ENCODE data around the gene MYZAP.
A peak's percentile ranks its signal among the peaks of the same experiment; 100 is the strongest.
"Not testable (repeated sequence)": the region's sequence is repeated elsewhere in the genome, so short reads cannot be mapped to it uniquely, and the experiment has no call there.

Gene MYZAP

DNA sequence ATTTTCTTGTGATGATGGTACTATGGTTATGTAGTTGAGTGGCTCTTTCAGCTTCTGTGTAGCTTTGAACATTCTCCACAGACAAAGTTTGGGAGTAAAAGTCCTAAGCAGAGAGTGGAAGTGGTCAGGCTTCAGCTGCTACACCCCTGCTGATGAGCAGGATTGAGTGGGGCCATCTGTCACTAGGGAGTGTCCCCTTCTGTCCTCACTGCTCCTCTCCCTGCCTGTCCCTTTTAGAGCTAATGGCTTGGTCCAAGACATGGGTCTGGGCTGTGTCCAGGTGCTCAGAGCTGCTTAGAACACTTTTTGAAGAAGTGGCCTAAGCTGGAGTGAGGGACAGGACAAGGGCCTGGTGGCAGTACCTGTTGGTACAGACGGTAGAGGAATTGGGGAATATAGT is 15.1 kb downstream of the MYZAP start:
- H3K27ac ChIP-seq (ENCODE audit: low read depth, low read length): no peak overlapping the region
- H3K36me3 ChIP-seq (ENCODE audit: insufficient read depth, low read length): no peaks in the 10 kb centered on the region
- peaks cover 31% of the 10 kb centered on the region for H3K4me1 ChIP-seq (ENCODE audit: insufficient read depth, low read length)

GRCh38 chr15:57607570-57608000 is 15.9 kb downstream of the MYZAP start:
- peaks cover 36% of the 10 kb centered on the region for H3K4me1 ChIP-seq (ENCODE audit: insufficient read depth, low read length)

More for the DNA sequence above, 15.1 kb downstream of the MYZAP start:
- H3K9me3 ChIP-seq (ENCODE audit: low read length): no peaks in the 10 kb centered on the region
- no peak overlapping the region for H3K9ac ChIP-seq (ENCODE audit: low read length)
- no peaks in the 10 kb centered on the region for H3K27me3 ChIP-seq (ENCODE audit: control insufficient read depth in 1 of 2, insufficient read depth in 2 of 2, low read length in 2 of 2)
- H3K4me3 ChIP-seq (ENCODE audit: low read depth in 1 of 2, low read length in 2 of 2): no peak overlapping the region

DNA sequence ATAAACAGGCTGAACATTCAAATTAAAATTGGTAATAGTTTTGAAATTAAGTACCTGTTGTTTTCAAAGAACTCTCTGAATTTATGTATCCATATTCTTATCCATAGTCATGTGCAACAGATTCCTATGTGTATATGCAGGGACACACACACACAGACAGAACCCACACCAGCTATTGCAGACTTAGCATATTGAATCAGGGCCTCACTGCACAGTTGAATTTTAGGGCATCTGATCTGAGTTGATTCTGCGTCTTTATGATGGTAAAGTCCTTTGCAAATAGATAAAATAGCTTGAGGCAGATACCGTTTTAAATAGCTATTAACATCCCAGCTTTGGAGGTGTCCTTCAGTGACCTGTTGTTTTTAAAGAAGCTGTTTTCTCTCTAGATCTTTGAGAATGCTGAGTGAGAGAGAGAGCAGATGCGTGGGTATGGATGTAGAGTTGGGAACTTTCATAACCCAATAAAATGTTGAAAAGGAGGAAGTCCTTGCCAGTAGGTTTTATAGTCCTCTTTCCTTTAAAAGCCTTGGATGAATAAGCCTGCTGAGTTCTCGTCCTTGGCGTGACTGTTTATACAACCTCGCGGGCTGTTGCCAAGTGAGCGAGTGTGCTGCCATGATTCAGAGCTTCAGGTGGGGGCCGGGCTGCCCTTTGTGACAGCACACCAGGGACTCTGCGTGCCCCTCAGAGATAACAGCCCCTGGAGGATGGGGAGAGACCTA is 18.3 kb downstream of the MYZAP start:
- Histone ChIP-seq H3K9ac (ENCODE audit: low read length) (no peak overlapping the region), H3K9me3 (ENCODE audit: low read length) (no peaks in the 10 kb centered on the region), H3K4me1 (ENCODE audit: insufficient read depth, low read length) (peaks cover 36% of the 10 kb centered on the region), H3K4me3 (ENCODE audit: low read depth in 1 of 2, low read length in 2 of 2) (no peak overlapping the region), H3K36me3 (ENCODE audit: insufficient read depth, low read length) (no peaks in the 10 kb centered on the region), H3K27ac (ENCODE audit: low read depth, low read length) (peak overlapping the region; percentile 72), H3K27me3 (ENCODE audit: control insufficient read depth in 1 of 2, insufficient read depth in 2 of 2, low read length in 2 of 2) (no peaks in the 10 kb centered on the region)

More at GRCh38 chr15:57607570-57608000, 15.9 kb downstream of the MYZAP start:
- Histone ChIP-seq H3K9ac (ENCODE audit: low read length) (no peak overlapping the region), H3K36me3 (ENCODE audit: insufficient read depth, low read length) (no peaks in the 10 kb centered on the region), H3K27ac (ENCODE audit: low read depth, low read length) (no peak overlapping the region), H3K4me3 (ENCODE audit: low read depth in 1 of 2, low read length in 2 of 2) (no peak overlapping the region), H3K9me3 (ENCODE audit: low read length) (no peaks in the 10 kb centered on the region), H3K27me3 (ENCODE audit: control insufficient read depth in 1 of 2, insufficient read depth in 2 of 2, low read length in 2 of 2) (no peaks in the 10 kb centered on the region)

DNA sequence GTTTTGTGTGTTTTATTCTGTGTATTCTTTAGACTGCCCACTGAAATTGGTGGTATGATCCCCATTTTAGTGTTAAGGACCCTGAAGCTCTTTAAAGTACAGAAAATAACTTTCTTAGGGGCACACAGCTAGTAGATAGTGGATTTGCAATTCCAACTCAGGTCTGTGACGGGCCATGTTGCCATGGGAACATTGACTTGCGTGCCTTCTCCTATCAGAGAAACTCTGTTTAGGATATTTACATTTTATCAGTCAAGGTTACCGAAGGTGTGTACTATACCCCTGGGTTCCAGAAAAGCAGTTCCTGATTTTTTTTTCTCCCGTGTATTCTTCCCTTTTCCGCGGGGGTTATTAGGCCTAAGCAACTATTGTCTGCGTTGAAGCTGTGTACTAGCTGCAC is 19.4 kb downstream of the MYZAP start:
- H3K27me3 ChIP-seq (ENCODE audit: control insufficient read depth in 1 of 2, insufficient read depth in 2 of 2, low read length in 2 of 2): no peaks in the 10 kb centered on the region
- no peak overlapping the region for H3K4me3 ChIP-seq (ENCODE audit: low read depth in 1 of 2, low read length in 2 of 2)
- peak overlapping the region; percentile 45 for H3K27ac ChIP-seq (ENCODE audit: low read depth, low read length)
- no peaks in the 10 kb centered on the region for H3K9me3 ChIP-seq (ENCODE audit: low read length)
- no peaks in the 10 kb centered on the region for H3K36me3 ChIP-seq (ENCODE audit: insufficient read depth, low read length)
- H3K4me1 ChIP-seq (ENCODE audit: insufficient read depth, low read length): peaks cover 36% of the 10 kb centered on the region
- H3K9ac ChIP-seq (ENCODE audit: low read length): no peak overlapping the region

GRCh38 chr15:57611938-57612337 is 20.2 kb downstream of the MYZAP start:
- no peaks in the 10 kb centered on the region for H3K36me3 ChIP-seq (ENCODE audit: insufficient read depth, low read length)
- no peak overlapping the region for H3K9ac ChIP-seq (ENCODE audit: low read length)
- no peak overlapping the region for H3K4me3 ChIP-seq (ENCODE audit: low read depth in 1 of 2, low read length in 2 of 2)
- H3K4me1 ChIP-seq (ENCODE audit: insufficient read depth, low read length): peaks cover 36% of the 10 kb centered on the region
- no peak overlapping the region for H3K27ac ChIP-seq (ENCODE audit: low read depth, low read length)
- no peaks in the 10 kb centered on the region for H3K27me3 ChIP-seq (ENCODE audit: control insufficient read depth in 1 of 2, insufficient read depth in 2 of 2, low read length in 2 of 2)
- no peaks in the 10 kb centered on the region for H3K9me3 ChIP-seq (ENCODE audit: low read length)

DNA sequence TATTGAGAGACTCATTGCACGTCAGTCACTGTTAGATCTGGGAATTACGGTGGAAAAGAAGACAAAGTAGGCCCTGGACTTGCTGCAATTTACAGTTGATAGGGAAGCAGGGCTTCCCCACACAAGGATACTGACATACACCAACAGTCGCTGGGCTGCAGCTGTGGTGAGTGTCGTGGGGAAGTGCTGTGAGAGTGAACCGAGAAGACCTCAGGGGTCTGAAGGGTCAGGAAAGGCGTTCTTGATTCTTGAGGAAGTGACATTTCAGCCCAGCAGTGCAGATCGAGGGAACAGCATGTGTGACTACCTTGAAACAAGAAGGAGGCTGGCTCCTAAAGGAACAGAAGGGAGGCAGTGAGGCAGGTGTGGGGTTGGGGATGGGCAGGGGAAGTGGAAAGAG is 22.5 kb downstream of the MYZAP start:
- Histone ChIP-seq H3K4me1 (ENCODE audit: insufficient read depth, low read length) (peaks cover 30% of the 10 kb centered on the region), H3K27ac (ENCODE audit: low read depth, low read length) (no peak overlapping the region), H3K4me3 (ENCODE audit: low read depth in 1 of 2, low read length in 2 of 2) (no peak overlapping the region), H3K9ac (ENCODE audit: low read length) (no peak overlapping the region), H3K27me3 (ENCODE audit: control insufficient read depth in 1 of 2, insufficient read depth in 2 of 2, low read length in 2 of 2) (no peaks in the 10 kb centered on the region), H3K9me3 (ENCODE audit: low read length) (no peaks in the 10 kb centered on the region), H3K36me3 (ENCODE audit: insufficient read depth, low read length) (no peaks in the 10 kb centered on the region)

DNA sequence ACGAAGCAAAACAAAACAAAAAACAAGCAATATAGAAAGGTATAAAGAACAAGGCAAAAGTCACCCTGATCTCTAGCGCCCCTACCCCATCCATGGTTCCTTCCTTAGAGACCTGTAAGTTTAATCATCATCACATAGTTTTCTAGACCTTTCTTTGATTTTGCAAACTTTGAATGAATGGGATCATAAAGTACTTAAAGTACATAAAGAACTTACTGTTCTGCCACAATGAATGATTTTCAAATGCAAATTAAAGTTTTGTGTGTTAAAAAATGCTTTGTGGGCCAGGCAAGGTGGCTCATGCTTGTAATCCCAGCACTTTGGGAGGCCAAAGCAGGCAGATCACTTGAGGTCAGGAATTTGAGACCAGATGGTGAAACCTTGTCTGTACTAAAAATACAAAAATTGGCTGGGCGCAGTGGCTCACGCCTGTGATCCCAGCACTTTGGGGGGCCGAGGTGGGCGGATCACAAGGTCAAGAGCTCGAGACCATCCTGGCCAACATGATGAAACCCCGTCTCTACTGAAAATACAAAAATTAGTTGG is 24.3 kb downstream of the MYZAP start:
- not testable (repeated sequence) for H3K36me3 ChIP-seq (ENCODE audit: insufficient read depth, low read length); H3K4me3 ChIP-seq (ENCODE audit: low read depth in 1 of 2, low read length in 2 of 2); H3K9me3 ChIP-seq (ENCODE audit: low read length); H3K27me3 ChIP-seq (ENCODE audit: control insufficient read depth in 1 of 2, insufficient read depth in 2 of 2, low read length in 2 of 2); H3K9ac ChIP-seq (ENCODE audit: low read length); H3K27ac ChIP-seq (ENCODE audit: low read depth, low read length)
- H3K4me1 ChIP-seq (ENCODE audit: insufficient read depth, low read length): peaks cover 13% of the 10 kb centered on the region

GRCh38 chr15:57618325-57618724 is 26.6 kb downstream of the MYZAP start:
- Histone ChIP-seq H3K9me3 (ENCODE audit: low read length) (no peaks in the 10 kb centered on the region), H3K36me3 (ENCODE audit: insufficient read depth, low read length) (no peaks in the 10 kb centered on the region), H3K27me3 (ENCODE audit: control insufficient read depth in 1 of 2, insufficient read depth in 2 of 2, low read length in 2 of 2) (no peaks in the 10 kb centered on the region), H3K9ac (ENCODE audit: low read length) (no peak overlapping the region), H3K27ac (ENCODE audit: low read depth, low read length) (no peak overlapping the region), H3K4me1 (ENCODE audit: insufficient read depth, low read length) (no peaks in the 10 kb centered on the region), H3K4me3 (ENCODE audit: low read depth in 1 of 2, low read length in 2 of 2) (no peak overlapping the region)

- Histone ChIP-seq H3K4me3 (ENCODE audit: low read depth in 1 of 2, low read length in 2 of 2) (no peak overlapping the region), H3K9me3 (ENCODE audit: low read length) (no peaks in the 10 kb centered on the region), H3K27me3 (ENCODE audit: control insufficient read depth in 1 of 2, insufficient read depth in 2 of 2, low read length in 2 of 2) (no peaks in the 10 kb centered on the region), H3K9ac (ENCODE audit: low read length) (no peak overlapping the region), H3K36me3 (ENCODE audit: insufficient read depth, low read length) (no peaks in the 10 kb centered on the region), H3K4me1 (ENCODE audit: insufficient read depth, low read length) (no peaks in the 10 kb centered on the region), H3K27ac (ENCODE audit: low read depth, low read length) (no peak overlapping the region)
Observed at GRCh38 chr15:57619746-57620145, 28.0 kb downstream of the MYZAP start.

DNA sequence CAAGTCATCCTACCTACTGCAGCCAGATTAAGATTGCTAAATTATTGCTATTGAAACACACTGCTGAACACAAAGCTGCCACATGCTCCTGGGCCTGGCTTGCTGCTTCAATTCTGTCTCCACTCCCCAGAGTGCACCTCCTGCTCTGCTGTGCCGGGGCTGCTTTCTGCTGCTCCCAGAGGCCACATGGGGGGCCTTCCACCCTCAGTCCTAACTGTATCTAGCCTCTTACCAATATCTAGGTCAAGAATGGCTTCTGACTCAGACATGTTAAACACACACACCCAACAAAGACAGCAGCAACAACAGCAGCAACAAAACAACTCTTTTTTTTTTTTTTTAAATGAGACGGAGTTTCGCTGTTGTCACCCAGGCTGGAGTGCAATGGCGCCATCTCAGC is 33.0 kb downstream of the MYZAP start:
- Histone ChIP-seq H3K27me3 (ENCODE audit: control insufficient read depth in 1 of 2, insufficient read depth in 2 of 2, low read length in 2 of 2) (no peaks in the 10 kb centered on the region), H3K36me3 (ENCODE audit: insufficient read depth, low read length) (no peaks in the 10 kb centered on the region), H3K9me3 (ENCODE audit: low read length) (no peaks in the 10 kb centered on the region), H3K4me3 (ENCODE audit: low read depth in 1 of 2, low read length in 2 of 2) (no peak overlapping the region), H3K4me1 (ENCODE audit: insufficient read depth, low read length) (peaks cover 9% of the 10 kb centered on the region), H3K9ac (ENCODE audit: low read length) (no peak overlapping the region), H3K27ac (ENCODE audit: low read depth, low read length) (no peak overlapping the region)

DNA sequence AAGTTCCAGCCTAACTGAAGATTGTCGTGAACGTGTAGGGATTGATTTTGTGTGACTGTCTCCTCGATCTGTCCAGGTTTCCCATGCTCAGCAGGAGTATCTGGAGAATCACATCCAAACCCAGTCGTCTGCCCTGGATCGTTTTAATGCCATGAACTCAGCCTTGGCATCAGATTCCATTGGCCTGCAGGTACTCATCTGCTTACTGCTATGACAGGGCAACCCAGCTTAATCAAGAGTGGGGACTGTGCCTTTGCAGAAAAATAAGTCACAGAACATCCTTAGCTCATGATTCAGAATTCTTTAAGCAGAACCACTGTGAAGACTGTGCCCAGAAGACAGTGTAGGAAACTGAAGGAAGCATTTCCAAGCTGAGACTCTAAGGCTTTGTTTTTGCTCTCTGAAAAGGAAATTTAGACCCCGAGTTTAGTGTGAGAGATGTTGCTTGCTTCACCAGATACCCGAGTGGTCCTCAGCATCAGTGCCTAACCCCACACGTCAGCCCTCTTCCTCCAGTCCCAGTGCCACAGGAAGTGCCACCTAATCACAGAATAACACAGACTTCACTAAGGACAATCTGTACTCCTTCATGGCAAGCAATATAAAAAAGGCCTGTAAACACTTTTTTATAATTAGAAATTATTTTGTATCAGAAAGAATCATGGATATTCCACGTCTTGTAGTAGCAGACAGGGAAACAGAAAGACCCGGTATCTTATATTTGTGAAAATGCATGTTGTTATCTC is 34.2 kb downstream of the MYZAP start:
- Histone ChIP-seq H3K36me3 (ENCODE audit: insufficient read depth, low read length) (no peaks in the 10 kb centered on the region), H3K27me3 (ENCODE audit: control insufficient read depth in 1 of 2, insufficient read depth in 2 of 2, low read length in 2 of 2) (no peaks in the 10 kb centered on the region), H3K9ac (ENCODE audit: low read length) (no peak overlapping the region), H3K4me1 (ENCODE audit: insufficient read depth, low read length) (peaks cover 9% of the 10 kb centered on the region), H3K27ac (ENCODE audit: low read depth, low read length) (no peak overlapping the region), H3K9me3 (ENCODE audit: low read length) (no peaks in the 10 kb centered on the region), H3K4me3 (ENCODE audit: low read depth in 1 of 2, low read length in 2 of 2) (no peak overlapping the region)
